ENCODE data around the gene CBLC. TPM values are rescaled to one million over a fixed set of nuclear protein-coding genes. Genes with fewer than 3 reads are reported as not detected.

The CBLC gene
- polyA plus RNA-seq, 1 experiment: not detected

DNA sequence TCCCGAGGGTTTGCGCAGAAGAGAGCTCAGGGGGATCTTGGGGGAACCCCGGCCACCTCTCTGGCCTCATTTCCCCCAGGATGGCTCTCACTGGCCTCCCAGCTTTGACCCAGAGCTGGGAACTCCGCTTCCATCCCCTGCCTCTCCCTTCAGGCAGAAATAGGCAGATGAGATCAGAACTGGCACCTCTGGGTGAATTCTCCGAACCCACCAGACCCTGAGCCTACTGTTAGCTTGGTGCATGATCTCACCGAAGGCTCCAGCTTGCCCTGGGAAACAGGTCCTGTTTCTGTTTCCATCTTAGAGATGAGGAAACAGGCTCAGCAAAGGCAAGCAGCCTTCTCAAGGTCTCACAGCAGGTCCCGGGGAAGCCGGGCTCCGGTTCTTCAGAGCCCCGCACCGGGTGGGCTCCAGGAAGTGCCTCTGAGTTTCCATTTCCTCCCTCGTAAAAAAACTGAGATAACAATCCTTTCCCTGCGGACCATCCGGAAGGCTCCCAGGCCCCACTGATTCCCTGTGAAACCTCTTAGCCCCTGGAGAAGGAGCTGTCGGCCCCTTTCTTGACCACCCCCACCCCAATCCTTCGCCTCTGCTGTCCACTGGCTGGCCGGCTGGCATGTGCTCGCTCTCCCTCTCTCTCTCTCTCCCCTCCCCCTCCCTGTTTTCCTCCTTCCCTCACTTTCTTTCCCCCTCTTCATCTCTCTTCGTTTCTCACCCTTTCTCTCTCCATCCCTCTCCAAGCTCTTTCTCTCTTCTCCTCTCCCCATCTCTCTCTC, 70.5 kb downstream of the CBLC start:
- ChIA-PET POLR2A (interaction anchor here (0.6 to 1.4 kb wide), 4 partner anchors 42 to 528 kb away, joined by 3 to 15 read pairs (median 6); partner anchors contain the start of gene TOMM40), CTCF (interaction anchor here (1.1 to 1.5 kb wide), 2 partner anchors 64 to 78 kb away, joined by 4 to 7 read pairs; no protein-coding TSS in a partner anchor)
- H3K27ac ChIP-seq (ENCODE audit: low read depth, low read length): peak overlapping the region; percentile 86
- no peaks in the 10 kb centered on the region for H3K27me3 ChIP-seq (ENCODE audit: control insufficient read depth, insufficient read depth, low read length)
- no peaks in the 10 kb centered on the region for H3K9me3 ChIP-seq (ENCODE audit: control insufficient read depth, insufficient read depth, low read length)
- no peak for DNase-seq (ENCODE audit: low read depth, low spot score)
- peak overlapping the region; percentile 94 for H3K4me3 ChIP-seq (ENCODE audit: low read depth, low read length)
- TF ChIP-seq, protein P1, sequence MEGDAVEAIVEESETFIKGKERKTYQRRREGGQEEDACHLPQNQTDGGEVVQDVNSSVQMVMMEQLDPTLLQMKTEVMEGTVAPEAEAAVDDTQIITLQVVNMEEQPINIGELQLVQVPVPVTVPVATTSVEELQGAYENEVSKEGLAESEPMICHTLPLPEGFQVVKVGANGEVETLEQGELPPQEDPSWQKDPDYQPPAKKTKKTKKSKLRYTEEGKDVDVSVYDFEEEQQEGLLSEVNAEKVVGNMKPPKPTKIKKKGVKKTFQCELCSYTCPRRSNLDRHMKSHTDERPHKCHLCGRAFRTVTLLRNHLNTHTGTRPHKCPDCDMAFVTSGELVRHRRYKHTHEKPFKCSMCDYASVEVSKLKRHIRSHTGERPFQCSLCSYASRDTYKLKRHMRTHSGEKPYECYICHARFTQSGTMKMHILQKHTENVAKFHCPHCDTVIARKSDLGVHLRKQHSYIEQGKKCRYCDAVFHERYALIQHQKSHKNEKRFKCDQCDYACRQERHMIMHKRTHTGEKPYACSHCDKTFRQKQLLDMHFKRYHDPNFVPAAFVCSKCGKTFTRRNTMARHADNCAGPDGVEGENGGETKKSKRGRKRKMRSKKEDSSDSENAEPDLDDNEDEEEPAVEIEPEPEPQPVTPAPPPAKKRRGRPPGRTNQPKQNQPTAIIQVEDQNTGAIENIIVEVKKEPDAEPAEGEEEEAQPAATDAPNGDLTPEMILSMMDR (IDR thresholded peaks at IDR 0.05; ENCODE audit: low read depth, low read length): no peak

DNA sequence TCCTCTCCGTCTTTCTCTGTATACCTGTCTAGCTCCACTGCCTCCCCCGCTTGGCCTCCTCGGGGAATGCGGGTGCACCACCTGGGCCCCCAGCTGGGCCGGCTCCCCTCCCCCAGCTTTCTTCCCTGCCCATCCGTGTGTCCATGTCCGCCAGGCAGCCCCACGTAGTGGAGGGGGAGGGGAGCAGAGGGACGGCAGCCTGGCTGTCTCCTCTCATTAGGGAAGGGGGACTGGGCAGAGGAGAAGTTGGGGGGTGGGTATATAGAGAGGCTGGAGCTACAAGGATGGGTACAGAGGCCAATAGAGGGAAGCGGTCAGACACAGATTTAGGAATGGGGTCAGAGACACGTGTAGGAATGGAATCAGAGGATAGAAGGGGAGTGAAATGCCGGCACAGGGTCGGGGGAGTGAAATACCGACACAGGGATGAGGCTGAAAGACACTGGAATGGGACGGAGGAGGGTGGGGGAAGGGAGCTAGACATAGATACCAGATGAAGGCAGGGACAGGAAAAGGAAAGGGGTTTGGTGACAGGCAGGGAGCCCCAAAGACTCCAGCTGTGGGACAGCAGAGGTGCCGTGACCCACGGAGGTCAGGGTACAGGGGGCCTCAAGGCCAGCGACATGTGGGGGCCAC, 71.2 kb downstream of the CBLC start:
- TF ChIP-seq, protein P1 (IDR thresholded peaks at IDR 0.05; ENCODE audit: low read depth, low read length): no peak
- H3K27ac ChIP-seq (ENCODE audit: low read depth, low read length): peak overlapping the region; percentile 61
- DNase-seq (ENCODE audit: low read depth, low spot score): no peak
- POLR2A ChIA-PET: interaction anchor here (0.6 to 1.4 kb wide), 6 partner anchors 12 to 527 kb away, joined by 3 to 15 read pairs (median 4); partner anchors contain the start of gene TOMM40
- H3K4me3 ChIP-seq (ENCODE audit: low read depth, low read length): peak overlapping the region; percentile 94
- no peaks in the 10 kb centered on the region for H3K27me3 ChIP-seq (ENCODE audit: control insufficient read depth, insufficient read depth, low read length)
- no peaks in the 10 kb centered on the region for H3K9me3 ChIP-seq (ENCODE audit: control insufficient read depth, insufficient read depth, low read length)
- CTCF ChIA-PET: interaction anchor here (1.1 to 1.5 kb wide), 2 partner anchors 65 to 78 kb away, joined by 4 to 7 read pairs; no protein-coding TSS in a partner anchor

Small RNA genes within 50 kb of the gene (small RNA-seq; reads per million reads assigned to genes)
- not detected for gene RF00156 (ENCODE audit: insufficient read length, low read depth)

Other genes starting within 250 kb of the CBLC start
- not detected in 2 replicates for gene CEACAM20, start 248.2 kb upstream of the CBLC start, polyA plus RNA-seq (2011; rRNA removed)
- 0.27 and 0.37 TPM in 2 replicates for gene IGSF23, start 164.3 kb upstream of the CBLC start, polyA plus RNA-seq (2011; rRNA removed)
- 125 and 151 TPM in 2 replicates for gene PVR, start 134.0 kb upstream of the CBLC start, polyA plus RNA-seq (2011; rRNA removed)
- gene CEACAM19, start 106.4 kb upstream of the CBLC start, polyA plus RNA-seq (2011; rRNA removed): 11.3 and 13.8 TPM in 2 replicates
- gene CEACAM16, start 78.7 kb upstream of the CBLC start, polyA plus RNA-seq (2011; rRNA removed): not detected in 2 replicates
- 5.6 and 11.0 TPM in 2 replicates for gene BCL3, start 29.2 kb upstream of the CBLC start, polyA plus RNA-seq (2011; rRNA removed)
- gene BCAM, start 31.2 kb downstream of the CBLC start, polyA plus RNA-seq (2011; rRNA removed): 8.4 and 9.7 TPM in 2 replicates
- 80.2 and 110 TPM in 2 replicates for gene NECTIN2, start 68.4 kb downstream of the CBLC start, polyA plus RNA-seq (2011; rRNA removed)
- 21.7 and 27.1 TPM in 2 replicates for gene TOMM40, start 113.4 kb downstream of the CBLC start, polyA plus RNA-seq (2011; rRNA removed)
- gene APOE, start 127.9 kb downstream of the CBLC start, polyA plus RNA-seq (2011; rRNA removed): 5.9 and 7.2 TPM in 2 replicates
- 3.4 and 4.9 TPM in 2 replicates for gene APOC1, start 136.7 kb downstream of the CBLC start, polyA plus RNA-seq (2011; rRNA removed)
- not detected in 2 replicates for gene APOC4, start 164.3 kb downstream of the CBLC start, polyA plus RNA-seq (2011; rRNA removed)
- not detected in 2 replicates for gene APOC2, start 168.2 kb downstream of the CBLC start, polyA plus RNA-seq (2011; rRNA removed)
- gene CLPTM1, start 177.5 kb downstream of the CBLC start, polyA plus RNA-seq (2011; rRNA removed): 51.5 and 63.1 TPM in 2 replicates
- 9.9 and 13.9 TPM in 2 replicates for gene RELB, start 223.6 kb downstream of the CBLC start, polyA plus RNA-seq (2011; rRNA removed)